IMR-90 (cell line): ENCODE results near the gene DYNLT2B.

Source experiments
- MAZ ChIP-seq: IDR thresholded peaks from 2 replicates; pipeline ENCODE4 v1.6.1; 2012; ENCODE audit warnings: low read depth, mild to moderate bottlenecking, low read length, improper control_type of control experiment, moderate library complexity, borderline replicate concordance
- MXI1 ChIP-seq: IDR thresholded peaks from 2 replicates; pipeline ENCODE4 v1.6.1; 2012; ENCODE audit warnings: low read depth, mild to moderate bottlenecking, low read length, moderate library complexity, borderline replicate concordance
- POLR2A ChIP-seq: IDR thresholded peaks from 2 replicates; pipeline ENCODE4 v1.6.1; 2012; ENCODE audit warnings: mild to moderate bottlenecking, low read depth, low read length
- TF ChIP-seq, protein P1 (sequence below): conservative IDR thresholded peaks from 2 replicates; pipeline ENCODE4 v1.5.1; 2012; ENCODE audit warnings: mild to moderate bottlenecking, low read depth, low read length, improper control_type of control experiment
- TF ChIP-seq, protein P2 (sequence below): fragments of 150-350 bp; IDR thresholded peaks from 2 replicates; pipeline ENCODE4 v1.6.1; 2016; ENCODE audit warnings: low read depth, mild to moderate bottlenecking, low read length, moderate library complexity, borderline replicate concordance
- TF ChIP-seq, protein P3 (sequence below): fragments of 150-350 bp; IDR thresholded peaks from 2 replicates; pipeline ENCODE4 v1.6.1; 2017; ENCODE audit warnings: mild to moderate bottlenecking, antibody characterized with exemption, low read length, low read depth

DNA sequence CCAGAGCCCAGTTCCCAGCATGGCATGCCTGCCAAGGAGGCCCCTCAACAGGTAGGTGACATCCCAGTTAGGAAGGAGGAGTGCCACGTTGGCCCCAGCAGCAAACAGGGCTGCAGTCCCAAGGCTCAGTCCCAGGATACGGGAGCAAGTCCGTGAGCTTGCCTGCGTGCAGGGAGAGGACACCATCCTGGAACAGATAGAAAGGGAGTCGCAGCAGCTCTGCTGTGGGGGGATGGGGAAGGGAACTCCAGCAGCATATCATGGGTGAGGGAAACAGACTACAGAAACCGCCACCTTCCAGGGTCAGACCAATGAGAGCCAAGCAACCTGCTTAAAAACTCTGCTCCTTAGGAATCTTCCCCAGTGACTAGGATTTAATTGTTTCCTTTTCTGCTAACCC, 9.4 kb upstream of the DYNLT2B start:
- TF ChIP-seq, protein P1, sequence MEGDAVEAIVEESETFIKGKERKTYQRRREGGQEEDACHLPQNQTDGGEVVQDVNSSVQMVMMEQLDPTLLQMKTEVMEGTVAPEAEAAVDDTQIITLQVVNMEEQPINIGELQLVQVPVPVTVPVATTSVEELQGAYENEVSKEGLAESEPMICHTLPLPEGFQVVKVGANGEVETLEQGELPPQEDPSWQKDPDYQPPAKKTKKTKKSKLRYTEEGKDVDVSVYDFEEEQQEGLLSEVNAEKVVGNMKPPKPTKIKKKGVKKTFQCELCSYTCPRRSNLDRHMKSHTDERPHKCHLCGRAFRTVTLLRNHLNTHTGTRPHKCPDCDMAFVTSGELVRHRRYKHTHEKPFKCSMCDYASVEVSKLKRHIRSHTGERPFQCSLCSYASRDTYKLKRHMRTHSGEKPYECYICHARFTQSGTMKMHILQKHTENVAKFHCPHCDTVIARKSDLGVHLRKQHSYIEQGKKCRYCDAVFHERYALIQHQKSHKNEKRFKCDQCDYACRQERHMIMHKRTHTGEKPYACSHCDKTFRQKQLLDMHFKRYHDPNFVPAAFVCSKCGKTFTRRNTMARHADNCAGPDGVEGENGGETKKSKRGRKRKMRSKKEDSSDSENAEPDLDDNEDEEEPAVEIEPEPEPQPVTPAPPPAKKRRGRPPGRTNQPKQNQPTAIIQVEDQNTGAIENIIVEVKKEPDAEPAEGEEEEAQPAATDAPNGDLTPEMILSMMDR, result no peak
- TF ChIP-seq, protein P2, sequence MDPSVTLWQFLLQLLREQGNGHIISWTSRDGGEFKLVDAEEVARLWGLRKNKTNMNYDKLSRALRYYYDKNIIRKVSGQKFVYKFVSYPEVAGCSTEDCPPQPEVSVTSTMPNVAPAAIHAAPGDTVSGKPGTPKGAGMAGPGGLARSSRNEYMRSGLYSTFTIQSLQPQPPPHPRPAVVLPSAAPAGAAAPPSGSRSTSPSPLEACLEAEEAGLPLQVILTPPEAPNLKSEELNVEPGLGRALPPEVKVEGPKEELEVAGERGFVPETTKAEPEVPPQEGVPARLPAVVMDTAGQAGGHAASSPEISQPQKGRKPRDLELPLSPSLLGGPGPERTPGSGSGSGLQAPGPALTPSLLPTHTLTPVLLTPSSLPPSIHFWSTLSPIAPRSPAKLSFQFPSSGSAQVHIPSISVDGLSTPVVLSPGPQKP, result no peak
- no peak for TF ChIP-seq MXI1
- TF ChIP-seq, protein P3, sequence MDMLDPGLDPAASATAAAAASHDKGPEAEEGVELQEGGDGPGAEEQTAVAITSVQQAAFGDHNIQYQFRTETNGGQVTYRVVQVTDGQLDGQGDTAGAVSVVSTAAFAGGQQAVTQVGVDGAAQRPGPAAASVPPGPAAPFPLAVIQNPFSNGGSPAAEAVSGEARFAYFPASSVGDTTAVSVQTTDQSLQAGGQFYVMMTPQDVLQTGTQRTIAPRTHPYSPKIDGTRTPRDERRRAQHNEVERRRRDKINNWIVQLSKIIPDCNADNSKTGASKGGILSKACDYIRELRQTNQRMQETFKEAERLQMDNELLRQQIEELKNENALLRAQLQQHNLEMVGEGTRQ, result no peak
- no peak for TF ChIP-seq POLR2A
- TF ChIP-seq MAZ, result no peak
